Karpas-422 (cell line): ENCODE results near the gene TMPRSS5. TPM values are rescaled to one million over a fixed set of nuclear protein-coding genes. Genes with fewer than 3 reads are reported as not detected.

Experiments used
- DNase-seq: peaks from one replicate; pipeline ENCODE4 v3.0.0-alpha.2; 2015
- H2AFZ ChIP-seq: fragments of 200-600 bp; sonication (generic); 2 replicates; pipeline ENCODE4 v1.6.1; 2014; ENCODE audit warnings: antibody characterized with exemption, low read length, mixed read lengths
- H3K27ac ChIP-seq: fragments of 200-600 bp; sonication (generic); 2 replicates; pipeline ENCODE4 v1.5.1; 2014; ENCODE audit warnings: mild to moderate bottlenecking, low read length, moderate library complexity
- H3K27me3 ChIP-seq: fragments of 200-600 bp; sonication (generic); 2 replicates; pipeline ENCODE4 v1.6.1; 2014; ENCODE audit warnings: low read length, mixed read lengths
- H3K36me3 ChIP-seq: fragments of 200-600 bp; sonication (generic); 2 replicates; pipeline ENCODE4 v1.6.1; 2014; ENCODE audit warnings: low read length, mixed read lengths; ENCODE audit not compliant: insufficient read depth
- H3K4me1 ChIP-seq: fragments of 200-600 bp; sonication (generic); 2 replicates; pipeline ENCODE4 v1.6.1; 2014; ENCODE audit warnings: mild to moderate bottlenecking, low read length, mixed read lengths
- H3K4me2 ChIP-seq: fragments of 200-600 bp; sonication (generic); 2 replicates; pipeline ENCODE4 v1.6.1; 2014; ENCODE audit warnings: low read length, low read depth, mild to moderate bottlenecking; ENCODE audit not compliant: poor library complexity, severe bottlenecking
- H3K4me3 ChIP-seq: fragments of 200-600 bp; sonication (generic); 2 replicates; pipeline ENCODE4 v1.5.1; 2014; ENCODE audit warnings: mild to moderate bottlenecking, antibody characterized with exemption, low read length, mixed read lengths
- H3K79me2 ChIP-seq: fragments of 200-600 bp; sonication (generic); 2 replicates; pipeline ENCODE4 v1.6.1; 2014; ENCODE audit warnings: mild to moderate bottlenecking, low read length, mixed read lengths
- H3K9ac ChIP-seq: fragments of 200-600 bp; sonication (generic); 2 replicates; pipeline ENCODE4 v1.6.0; 2014; ENCODE audit warnings: low read length
- H3K9me2 ChIP-seq: fragments of 200-600 bp; sonication (generic), shearing (Covaris generic); replicated peaks from 2 replicates; pipeline ENCODE4 v1.6.0; 2014; ENCODE audit warnings: mild to moderate bottlenecking, low read length, moderate library complexity; ENCODE audit not compliant: insufficient read depth
- H3K9me3 ChIP-seq: fragments of 300-700, 200-600 bp; sonication (generic); 2 replicates; pipeline ENCODE4 v1.6.1; 2014; ENCODE audit warnings: low read length, mixed read lengths
- H4K20me1 ChIP-seq: fragments of 200-600 bp; sonication (generic); 2 replicates; pipeline ENCODE4 v1.6.1; 2014; ENCODE audit warnings: mild to moderate bottlenecking, antibody characterized with exemption, low read length, low read depth; ENCODE audit not compliant: insufficient read depth
- total RNA-seq: library from RNA; depleted of rRNA; stranded (reverse); fragments of >200 nt; shearing (Covaris generic); gene quantifications from 2 replicates; pipeline ENCODE4 v1.2.3, GENCODE V29; 2014; ENCODE audit warnings: low replicate concordance

Gene TMPRSS5
- total RNA-seq, 1 experiment from 2014 or later: 0.19 TPM

GRCh38 chr11:113651023-113651422 is 55.1 kb downstream of the TMPRSS5 start:
- H4K20me1 ChIP-seq: no peaks in the 10 kb centered on the region
- H3K4me2 ChIP-seq: no peak overlapping the region
- no peak overlapping the region for H3K9ac ChIP-seq
- H3K27me3 ChIP-seq: no peaks in the 10 kb centered on the region
- H3K9me2 ChIP-seq: no peaks in the 10 kb centered on the region
- no peaks in the 10 kb centered on the region for H3K36me3 ChIP-seq
- H2AFZ ChIP-seq: no peak overlapping the region
- no peak overlapping the region for H3K4me3 ChIP-seq
- no peaks in the 10 kb centered on the region for H3K79me2 ChIP-seq
- no peak overlapping the region for H3K27ac ChIP-seq
- no peaks in the 10 kb centered on the region for H3K9me3 ChIP-seq
- no peak for DNase-seq
- no peaks in the 10 kb centered on the region for H3K4me1 ChIP-seq

GRCh38 chr11:113649311-113649710 is 56.8 kb downstream of the TMPRSS5 start:
- Histone ChIP-seq H3K4me2 (no peak overlapping the region), H3K27ac (no peak overlapping the region), H3K4me3 (no peak overlapping the region), H3K27me3 (no peaks in the 10 kb centered on the region), H2AFZ (no peak overlapping the region), H3K79me2 (no peaks in the 10 kb centered on the region), H3K9me3 (no peaks in the 10 kb centered on the region), H3K9ac (no peak overlapping the region), H3K36me3 (no peaks in the 10 kb centered on the region), H4K20me1 (no peaks in the 10 kb centered on the region), H3K4me1 (no peaks in the 10 kb centered on the region), H3K9me2 (no peaks in the 10 kb centered on the region)
- DNase-seq: no peak

- Histone ChIP-seq H3K79me2 (no peaks in the 10 kb centered on the region), H3K9ac (no peak overlapping the region), H2AFZ (no peak overlapping the region), H3K4me2 (no peak overlapping the region), H3K4me3 (no peak overlapping the region), H3K9me3 (no peaks in the 10 kb centered on the region), H4K20me1 (no peaks in the 10 kb centered on the region), H3K27ac (no peak overlapping the region), H3K4me1 (no peaks in the 10 kb centered on the region), H3K36me3 (no peaks in the 10 kb centered on the region), H3K9me2 (no peaks in the 10 kb centered on the region), H3K27me3 (no peaks in the 10 kb centered on the region)
- DNase-seq: no peak
Observed at GRCh38 chr11:113647856-113648255, 58.3 kb downstream of the TMPRSS5 start.

GRCh38 chr11:113647108-113647507 is 59.0 kb downstream of the TMPRSS5 start:
- Histone ChIP-seq H3K4me1 (no peaks in the 10 kb centered on the region), H3K4me3 (no peak overlapping the region), H3K27ac (no peak overlapping the region)

GRCh38 chr11:113645593-113646349 is 60.3 kb downstream of the TMPRSS5 start:
- no peaks in the 10 kb centered on the region for H3K4me1 ChIP-seq

More at GRCh38 chr11:113647108-113647507, 59.0 kb downstream of the TMPRSS5 start:
- H3K79me2 ChIP-seq: no peaks in the 10 kb centered on the region
- no peaks in the 10 kb centered on the region for H3K9me2 ChIP-seq
- H3K9me3 ChIP-seq: no peaks in the 10 kb centered on the region
- no peak overlapping the region for H3K9ac ChIP-seq
- no peak overlapping the region for H3K4me2 ChIP-seq
- no peaks in the 10 kb centered on the region for H3K36me3 ChIP-seq
- no peaks in the 10 kb centered on the region for H3K27me3 ChIP-seq
- H2AFZ ChIP-seq: no peak overlapping the region
- no peaks in the 10 kb centered on the region for H4K20me1 ChIP-seq
- no peak for DNase-seq

GRCh38 chr11:113644605-113645004 is 61.5 kb downstream of the TMPRSS5 start:
- Histone ChIP-seq H3K36me3 (no peaks in the 10 kb centered on the region), H4K20me1 (no peaks in the 10 kb centered on the region), H3K27ac (no peak overlapping the region), H3K9me2 (no peaks in the 10 kb centered on the region), H3K9me3 (no peaks in the 10 kb centered on the region), H3K27me3 (no peaks in the 10 kb centered on the region), H3K4me2 (no peak overlapping the region), H3K4me1 (no peaks in the 10 kb centered on the region), H3K4me3 (no peak overlapping the region), H2AFZ (no peak overlapping the region), H3K79me2 (no peaks in the 10 kb centered on the region), H3K9ac (no peak overlapping the region)
- no peak for DNase-seq

More at GRCh38 chr11:113645593-113646349, 60.3 kb downstream of the TMPRSS5 start:
- H3K9me2 ChIP-seq: no peaks in the 10 kb centered on the region
- H3K79me2 ChIP-seq: no peaks in the 10 kb centered on the region
- no peak overlapping the region for H3K4me2 ChIP-seq
- no peaks in the 10 kb centered on the region for H3K9me3 ChIP-seq
- DNase-seq: no peak
- H3K27ac ChIP-seq: no peak overlapping the region
- H3K4me3 ChIP-seq: no peak overlapping the region
- no peaks in the 10 kb centered on the region for H3K36me3 ChIP-seq
- H4K20me1 ChIP-seq: no peaks in the 10 kb centered on the region
- H3K9ac ChIP-seq: no peak overlapping the region
- H2AFZ ChIP-seq: no peak overlapping the region
- H3K27me3 ChIP-seq: no peaks in the 10 kb centered on the region

- Histone ChIP-seq H3K9me2 (no peaks in the 10 kb centered on the region), H3K4me3 (no peak overlapping the region), H3K27ac (no peak overlapping the region), H3K27me3 (no peaks in the 10 kb centered on the region), H3K79me2 (no peaks in the 10 kb centered on the region), H4K20me1 (no peaks in the 10 kb centered on the region), H3K4me1 (no peaks in the 10 kb centered on the region), H3K4me2 (no peak overlapping the region), H3K9ac (no peak overlapping the region), H3K9me3 (no peaks in the 10 kb centered on the region), H2AFZ (no peak overlapping the region), H3K36me3 (no peaks in the 10 kb centered on the region)
- no peak for DNase-seq
Observed at GRCh38 chr11:113643701-113644100, 62.4 kb downstream of the TMPRSS5 start.

- Histone ChIP-seq H3K4me2 (no peak overlapping the region), H3K9ac (no peak overlapping the region), H4K20me1 (no peaks in the 10 kb centered on the region), H3K9me3 (no peaks in the 10 kb centered on the region), H3K27ac (no peak overlapping the region), H3K79me2 (no peaks in the 10 kb centered on the region), H3K4me3 (no peak overlapping the region), H3K27me3 (no peaks in the 10 kb centered on the region), H3K9me2 (no peaks in the 10 kb centered on the region), H2AFZ (no peak overlapping the region), H3K4me1 (no peaks in the 10 kb centered on the region), H3K36me3 (no peaks in the 10 kb centered on the region)
- no peak for DNase-seq
Observed at GRCh38 chr11:113643006-113643585, 63.0 kb downstream of the TMPRSS5 start.
